Activated CD4-positive, alpha-beta T cell treated with anti-CD3 and anti-CD28 coated beads for 24 hours (primary cell): ENCODE measurements around the gene TMEM74B.

ENCODE experiments used
- DNase-seq, 2 donors: peaks; one replicate each; pipeline ENCODE4 v3.0.0-alpha.2; 2020; ENCODE audit warnings: low read depth in 2 of 2

The TMEM74B gene

GRCh38 chr20:1144401-1145172, 40.2 kb downstream of the TMEM74B start:
- DNase-seq = no peak

GRCh38 chr20:1137236-1137635, 47.5 kb downstream of the TMEM74B start:
- no peak for DNase-seq

- DNase-seq = no peak
Measured at GRCh38 chr20:1134836-1135235, 49.9 kb downstream of the TMEM74B start.

GRCh38 chr20:1134355-1134754, 50.4 kb downstream of the TMEM74B start:
- no peak for DNase-seq

GRCh38 chr20:1131354-1131753, 53.4 kb downstream of the TMEM74B start:
- DNase-seq = no peak

- no peak for DNase-seq
Measured at GRCh38 chr20:1130847-1131246, 53.9 kb downstream of the TMEM74B start.
